GM18508 (cell line): ENCODE measurements around the gene QKI.
A peak's percentile ranks its signal among the peaks of the same experiment; 100 is the strongest.
"Not testable (repeated sequence)": the region's sequence is repeated elsewhere in the genome, so short reads cannot be mapped to it uniquely, and the experiment has no call there.

ENCODE experiments used
- ATAC-seq: cut with Tn5 transposase; IDR thresholded peaks from one replicate; pipeline ENCODE4 v1.9.1; 2021; ENCODE audit warnings: moderate number of reproducible peaks; ENCODE audit not compliant: insufficient read depth, unreplicated experiment

Gene QKI

DNA sequence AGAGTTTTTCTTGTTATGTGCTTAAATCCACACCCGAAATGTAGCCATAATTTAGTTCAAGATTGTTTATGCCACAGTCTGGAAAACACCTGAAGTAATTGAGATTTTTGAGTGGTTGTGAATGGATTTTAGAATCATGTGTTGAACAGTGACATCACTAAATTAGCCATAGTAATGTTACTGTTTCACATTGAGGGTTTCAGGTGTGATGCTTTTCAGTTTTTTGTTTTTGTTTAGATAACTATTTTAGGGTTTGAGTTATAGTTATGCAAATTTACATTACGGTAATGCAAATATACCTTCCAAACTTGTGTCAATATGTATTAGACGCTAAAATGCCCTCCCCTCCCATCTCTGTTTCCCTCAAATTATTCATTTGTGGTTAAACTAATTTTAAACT, 22.9 kb downstream of the QKI start:
- no peak for ATAC-seq

DNA sequence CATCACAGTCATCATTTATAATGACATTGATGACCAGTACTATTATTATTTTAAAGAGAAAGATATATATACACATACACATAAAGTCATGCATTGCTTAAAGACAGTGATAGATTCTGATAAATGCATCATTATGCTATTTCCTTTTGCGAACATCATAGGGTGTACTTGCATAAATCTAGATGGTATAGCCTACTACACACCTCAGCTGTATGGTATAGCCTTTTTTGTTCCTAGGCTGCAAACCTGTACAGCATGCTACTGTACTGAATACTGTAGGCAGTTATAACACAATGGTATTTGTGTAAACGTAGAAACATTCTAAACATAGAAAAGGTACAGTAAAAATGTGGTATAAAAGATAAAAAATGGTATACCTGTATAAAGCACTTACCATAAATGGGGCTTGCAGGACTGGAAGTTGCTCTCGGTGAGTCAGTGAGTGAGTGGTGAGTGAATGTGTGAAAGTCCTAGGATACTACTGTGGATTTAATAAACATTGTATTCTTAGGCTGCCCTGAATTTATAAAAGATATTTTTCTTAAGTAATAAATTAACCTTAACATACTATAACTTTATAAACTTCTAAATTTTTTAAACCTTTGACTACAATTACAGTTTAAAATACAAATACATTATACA, 23.9 kb downstream of the QKI start:
- ATAC-seq: no peak

DNA sequence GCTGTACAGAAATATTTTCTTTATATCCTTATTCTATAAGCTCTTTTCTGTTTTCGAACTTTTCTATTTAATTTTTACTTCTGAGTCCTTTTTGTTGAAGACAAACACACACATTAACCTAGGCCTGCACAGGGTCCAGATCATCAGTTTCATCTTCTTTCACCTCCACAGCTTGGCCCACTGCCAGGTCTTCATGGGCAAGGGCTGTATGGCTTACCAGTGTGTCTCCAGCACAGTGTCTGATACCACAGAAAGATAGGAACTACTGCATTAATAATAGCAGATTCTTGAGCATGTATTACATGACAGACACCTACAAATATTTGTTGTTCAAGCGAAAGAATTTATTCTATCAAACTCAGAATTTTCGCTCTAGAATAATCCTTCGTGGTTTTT, 24.4 kb downstream of the QKI start:
- ATAC-seq: no peak

DNA sequence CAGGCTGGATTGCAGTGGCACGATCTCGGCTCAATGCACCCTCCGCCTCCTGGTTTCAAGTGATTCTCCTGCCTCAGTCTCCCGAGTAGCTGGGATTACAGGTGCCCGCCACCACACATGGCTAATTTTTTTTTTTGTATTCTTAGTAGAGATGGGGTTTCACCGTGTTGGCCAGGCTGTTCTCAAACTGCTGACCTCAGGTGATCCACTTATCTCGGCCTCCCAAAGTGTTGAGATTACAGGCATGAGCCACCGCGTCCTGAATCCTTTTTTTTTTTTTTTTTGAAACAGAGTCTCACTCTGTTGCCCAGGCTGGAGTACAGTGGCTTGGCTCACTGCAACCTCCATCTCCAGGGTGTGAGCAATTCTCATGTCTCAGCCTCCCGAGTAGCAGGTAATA, 24.9 kb downstream of the QKI start:
- ATAC-seq: not testable (repeated sequence)

DNA sequence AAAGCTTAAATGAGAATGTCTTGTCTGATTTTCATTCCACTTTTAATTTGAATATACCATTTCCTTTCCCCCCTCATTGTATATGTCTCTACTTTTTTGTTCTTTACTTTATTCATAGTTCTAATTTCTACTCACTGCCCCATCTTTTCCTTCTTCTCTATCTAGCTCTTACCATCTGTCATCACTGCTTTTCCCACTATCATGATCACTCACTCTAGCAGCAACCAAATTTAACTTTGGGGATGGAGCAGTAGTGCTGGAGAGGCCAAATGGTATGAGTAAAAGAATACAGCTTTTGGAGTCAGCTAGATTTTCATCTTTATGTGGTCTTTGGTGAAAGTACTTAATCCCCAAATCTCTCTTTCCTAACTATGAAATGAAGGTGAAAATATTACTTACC, 25.5 kb downstream of the QKI start:
- ATAC-seq: no peak

DNA sequence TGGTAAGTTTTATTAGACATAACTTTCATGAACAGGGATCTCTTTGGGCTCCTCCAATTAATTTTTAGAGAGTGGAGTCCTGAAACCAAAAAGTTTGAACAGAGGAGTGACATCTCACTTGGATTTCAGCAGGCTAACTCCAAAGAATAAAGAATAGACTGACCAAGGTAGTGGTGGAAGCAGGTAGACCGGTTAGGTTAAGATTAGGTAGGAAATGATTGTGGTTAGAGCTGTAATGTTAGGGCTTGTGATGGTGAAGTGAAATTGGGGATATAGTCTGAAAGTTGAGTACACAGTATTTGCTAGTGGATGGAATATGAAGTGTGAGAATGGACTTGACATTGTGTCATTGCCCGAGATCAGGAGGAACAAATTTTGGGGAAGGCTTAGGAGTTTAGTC, 27.8 kb downstream of the QKI start:
- ATAC-seq: no peak

DNA sequence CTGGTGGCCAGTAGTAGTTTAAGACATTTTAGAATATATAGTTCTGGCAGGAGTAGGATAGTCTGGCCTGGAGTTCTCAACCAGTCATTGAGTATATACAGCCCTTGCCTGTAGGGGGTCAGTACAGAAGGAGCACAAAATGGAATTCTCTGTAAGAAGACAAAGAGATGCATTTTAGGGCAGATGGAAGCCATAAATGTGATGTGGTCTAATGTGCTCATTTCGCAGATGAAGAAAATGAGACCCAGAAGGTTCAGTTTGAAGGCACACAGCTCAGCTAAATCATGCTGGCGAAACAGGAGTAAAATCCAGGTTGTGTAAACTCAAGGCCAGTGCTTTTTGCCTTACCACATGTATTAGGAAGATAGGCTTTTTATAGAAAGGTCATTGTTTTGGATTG, 29.6 kb downstream of the QKI start:
- ATAC-seq: no peak

DNA sequence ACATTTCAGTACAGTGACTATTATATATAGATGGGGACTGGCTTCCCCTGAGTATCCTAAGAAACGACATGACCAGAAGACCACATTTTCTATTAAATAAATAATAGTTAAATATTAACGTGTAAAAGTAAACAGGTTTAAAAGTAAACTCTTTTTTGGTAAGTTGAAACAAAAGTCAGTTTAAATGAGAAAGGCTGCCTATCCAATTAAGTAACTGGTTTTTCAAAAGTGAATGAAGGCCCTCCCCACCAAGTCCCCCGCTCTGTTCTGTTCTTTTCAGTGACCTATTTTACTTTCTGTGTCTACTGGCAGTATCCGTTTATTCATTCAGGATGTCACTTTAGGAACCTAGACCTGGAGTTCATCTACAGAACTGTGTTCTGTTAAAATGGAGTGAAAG, 32.0 kb downstream of the QKI start:
- ATAC-seq: no peak

DNA sequence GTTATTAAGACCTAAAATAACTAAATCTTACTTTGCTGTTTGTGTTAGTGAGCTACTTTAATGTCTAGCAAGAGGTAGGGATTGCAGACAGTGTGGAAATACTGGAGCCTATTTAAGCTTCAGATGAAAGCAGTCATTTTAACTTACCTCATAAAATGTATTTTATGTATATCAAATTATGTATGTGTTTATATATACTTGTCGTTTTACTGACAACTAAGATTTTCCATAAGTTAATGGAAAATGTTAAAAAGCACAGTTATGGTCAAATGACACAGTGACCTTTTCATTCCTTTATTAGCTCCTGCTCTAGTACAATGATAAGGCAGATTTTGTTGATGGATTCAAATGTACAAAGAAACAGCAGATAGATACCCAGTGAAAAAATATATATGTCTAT, 34.6 kb downstream of the QKI start:
- ATAC-seq: no peak

DNA sequence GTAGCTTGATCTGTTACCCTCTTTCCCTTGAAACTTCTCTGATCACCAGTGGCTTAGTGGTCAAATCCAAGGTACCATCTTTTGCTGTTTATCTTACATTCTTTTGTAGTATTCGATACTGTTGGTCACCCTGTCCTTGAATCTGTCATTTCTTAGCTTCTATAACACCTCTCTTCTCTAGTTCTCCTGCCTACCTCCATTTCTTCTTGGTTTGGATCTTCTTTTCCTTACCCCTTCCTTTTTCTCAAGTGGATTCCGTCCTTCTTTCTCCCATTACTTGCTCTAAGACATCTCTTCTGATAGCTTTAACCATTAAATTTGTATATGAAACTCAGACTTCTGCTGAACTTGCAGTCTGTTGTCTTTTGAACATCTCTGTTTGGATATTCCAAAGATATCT, 39.9 kb downstream of the QKI start:
- no peak for ATAC-seq

DNA sequence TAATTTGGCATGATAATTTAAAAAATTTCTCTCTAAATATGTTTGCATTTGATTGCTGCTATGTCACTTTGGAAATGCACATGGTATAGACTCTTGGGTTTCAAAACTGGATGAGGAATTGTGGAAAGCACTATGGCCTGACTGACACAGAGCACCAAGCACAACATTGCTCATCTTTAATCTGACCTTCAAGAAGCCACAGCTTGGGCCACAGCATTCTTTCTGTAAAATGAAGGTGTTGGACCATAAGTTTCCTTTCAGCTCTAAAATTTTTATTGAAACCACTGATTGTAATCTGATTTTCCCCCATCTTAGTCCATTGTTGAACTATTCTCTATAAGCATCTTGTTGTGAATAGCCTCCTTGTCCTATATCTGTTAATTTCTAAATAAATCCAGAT, 41.0 kb downstream of the QKI start:
- no peak for ATAC-seq

DNA sequence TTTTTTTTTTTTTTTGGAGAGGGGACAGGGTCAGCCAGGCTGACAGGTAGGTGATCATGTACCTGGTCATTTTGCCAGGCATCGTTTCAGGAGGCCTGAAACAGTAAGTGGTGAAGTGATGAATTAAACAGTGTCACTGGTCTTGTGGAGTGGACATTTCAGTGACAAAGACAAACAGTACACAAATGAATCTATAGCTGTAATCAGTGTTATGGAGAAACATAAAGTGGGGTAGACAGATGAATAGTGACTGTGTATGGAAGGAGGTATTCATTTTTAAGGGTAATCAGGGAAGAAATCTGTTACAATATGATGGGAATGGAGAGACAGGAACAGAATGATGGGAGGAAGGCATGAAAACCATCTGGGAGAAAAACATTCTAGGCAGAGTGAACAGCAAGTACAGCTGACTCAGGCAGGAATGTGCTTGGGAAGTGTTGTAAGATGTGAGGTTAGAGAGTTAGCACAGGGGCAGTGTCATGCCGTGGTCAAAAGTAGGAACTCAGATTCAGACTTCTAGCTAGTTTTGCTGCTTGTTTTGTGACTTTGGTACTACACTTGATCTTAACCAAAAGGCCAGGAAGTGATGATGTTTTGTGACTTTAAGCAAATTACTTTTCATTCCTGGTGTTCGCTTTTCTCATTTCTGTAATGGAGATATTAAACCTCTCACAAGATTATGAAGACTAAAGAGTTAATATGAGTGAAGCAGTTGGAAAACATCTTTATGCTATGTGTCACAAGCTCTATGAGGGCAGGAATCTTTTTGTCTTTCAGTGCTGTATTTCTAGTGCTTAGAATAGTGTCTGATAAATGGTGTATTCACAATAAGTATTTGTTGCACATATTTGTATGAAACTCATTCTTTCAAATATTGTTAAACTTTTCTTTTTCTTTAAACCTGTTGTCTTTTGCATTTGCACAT, 43.4 kb downstream of the QKI start:
- ATAC-seq: no peak

DNA sequence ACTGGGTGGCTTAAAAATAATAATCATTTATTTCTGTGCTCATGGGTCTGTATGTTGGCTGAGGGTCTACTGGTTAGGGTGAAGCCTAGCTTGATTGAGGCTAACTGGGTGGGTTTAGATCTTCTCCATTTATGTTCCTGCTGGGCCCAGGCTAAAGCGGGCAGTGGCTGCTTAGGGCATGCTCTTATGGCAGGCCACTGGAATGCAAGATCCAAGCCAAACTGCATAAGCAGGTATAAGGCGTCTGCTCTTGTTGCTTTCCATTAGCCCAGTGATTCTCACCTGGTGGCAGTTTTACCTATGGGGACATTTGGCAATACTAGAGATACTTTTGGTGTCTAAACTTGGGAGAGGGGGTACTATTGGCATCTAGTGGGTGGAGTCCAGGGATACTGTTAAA, 44.5 kb downstream of the QKI start:
- no peak for ATAC-seq

DNA sequence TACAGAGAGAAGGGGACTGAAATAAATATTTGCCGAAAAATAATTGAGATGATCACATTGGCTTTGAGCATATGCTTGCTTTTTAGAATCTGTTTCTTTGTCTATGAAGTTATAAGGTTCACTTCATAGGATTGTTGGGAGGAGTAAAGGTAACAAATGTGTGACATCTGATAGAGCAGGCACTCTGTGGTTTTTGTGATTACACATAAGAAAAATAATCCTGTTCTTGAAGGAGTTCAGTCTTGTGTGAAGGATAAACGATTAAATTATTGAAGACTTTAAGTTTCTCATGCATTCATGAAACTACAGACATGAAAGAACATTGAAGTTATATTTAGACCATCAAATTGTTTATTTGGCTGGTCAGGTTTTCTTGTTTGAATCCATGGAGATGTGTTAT, 45.0 kb downstream of the QKI start:
- ATAC-seq: no peak

DNA sequence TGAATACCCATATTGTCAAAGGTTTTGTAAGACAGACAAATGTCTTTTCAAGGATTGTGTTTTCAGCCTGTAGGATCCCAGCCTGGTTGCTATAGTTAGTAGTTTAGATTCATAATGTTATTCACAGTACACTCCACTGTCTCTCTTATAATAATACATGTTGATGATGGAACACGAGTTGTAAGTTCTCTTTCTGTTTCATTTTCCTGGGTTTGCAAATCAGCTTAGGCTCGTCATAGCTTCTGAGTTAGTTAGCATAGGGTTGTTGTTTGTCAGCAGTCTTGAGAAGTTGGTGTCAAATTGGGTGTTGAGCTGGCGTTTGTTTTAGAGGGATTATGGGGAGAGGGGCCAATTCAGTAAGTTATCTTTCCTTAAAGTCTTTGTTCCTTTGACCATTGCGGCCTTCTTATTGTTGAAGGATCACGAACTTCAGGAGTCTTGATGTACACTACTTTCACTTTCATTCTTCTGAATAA, 45.8 kb downstream of the QKI start:
- ATAC-seq: peak; percentile 88

DNA sequence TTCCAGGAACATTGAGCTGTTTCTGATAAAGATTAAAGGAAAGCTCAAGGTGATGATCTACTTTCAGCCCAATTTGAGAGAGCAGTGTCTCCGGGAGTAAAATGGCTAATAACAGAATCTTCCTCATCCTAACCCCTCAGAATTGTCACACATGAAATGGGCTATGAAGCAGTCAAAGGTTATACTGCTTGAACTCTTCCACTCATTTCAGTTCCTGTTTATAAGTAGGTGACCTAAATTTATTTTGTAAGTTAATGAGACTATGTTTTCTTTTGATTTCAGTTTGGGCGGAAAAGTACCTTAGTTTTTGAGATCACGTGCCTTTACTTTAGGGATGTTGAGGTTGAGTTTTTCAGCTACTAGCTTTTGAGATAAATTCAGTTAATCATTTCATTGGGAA, 47.2 kb downstream of the QKI start:
- ATAC-seq: no peak

DNA sequence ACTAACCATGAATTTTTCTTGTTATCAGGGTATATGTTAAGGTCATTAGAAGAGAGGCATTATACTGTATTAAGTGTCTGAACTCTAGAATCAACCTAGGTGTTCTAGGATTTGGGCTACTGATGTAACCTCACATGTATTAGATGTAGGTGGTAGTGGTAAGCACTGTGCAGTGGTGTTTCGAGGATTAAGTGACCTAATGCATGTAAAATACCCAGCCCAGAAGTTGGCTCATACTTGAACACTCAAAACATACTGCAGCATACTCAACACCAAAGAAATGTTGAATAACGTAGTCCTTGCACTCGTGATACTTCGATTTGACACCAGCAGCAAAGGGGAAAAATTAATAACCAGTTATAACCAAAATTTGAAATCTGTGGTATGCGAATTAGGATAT, 48.7 kb downstream of the QKI start:
- ATAC-seq: no peak

DNA sequence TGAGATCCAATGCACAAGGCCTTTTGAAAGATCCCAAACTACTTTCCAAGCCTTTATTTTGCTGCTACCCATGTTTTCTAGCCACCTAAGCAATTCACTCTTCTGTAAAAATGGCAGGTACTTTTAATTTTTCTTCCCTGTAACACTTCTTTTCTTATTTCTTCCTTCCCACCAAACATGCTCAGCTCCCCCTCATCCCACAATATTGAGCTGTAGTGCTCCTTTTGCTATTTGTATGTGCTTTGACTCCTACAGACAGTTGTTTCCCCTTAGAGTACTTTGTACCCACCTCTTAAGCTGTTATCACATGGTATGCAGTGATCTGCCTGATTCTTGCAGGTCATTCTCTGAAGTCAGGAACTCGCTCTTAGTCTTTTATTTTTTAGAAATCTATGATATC, 49.3 kb downstream of the QKI start:
- ATAC-seq: no peak

DNA sequence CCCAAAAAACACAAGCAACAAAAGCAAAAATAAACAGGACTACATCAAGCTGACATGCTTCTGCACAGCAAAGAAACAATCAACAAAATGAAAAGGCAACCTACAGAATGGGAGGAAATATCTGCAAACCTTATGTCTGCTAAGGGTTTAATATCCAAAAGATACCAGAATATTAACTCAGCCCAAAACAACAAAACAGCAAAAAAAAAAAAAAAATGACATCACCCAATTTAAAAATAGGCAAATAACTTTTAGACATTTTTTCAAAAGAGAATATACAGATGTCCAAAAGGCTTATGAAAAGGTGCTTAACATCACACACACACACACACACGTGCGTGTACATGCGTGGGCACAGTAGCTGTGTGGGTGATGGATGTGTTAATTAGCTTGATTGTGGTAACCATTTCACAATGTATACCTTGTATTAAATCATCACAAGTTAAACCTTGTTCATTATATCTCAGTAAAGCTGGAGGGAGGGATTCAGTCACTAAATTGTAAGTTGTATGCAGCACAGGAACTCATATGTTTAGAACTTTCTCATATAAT, 52.4 kb downstream of the QKI start:
- no peak for ATAC-seq

DNA sequence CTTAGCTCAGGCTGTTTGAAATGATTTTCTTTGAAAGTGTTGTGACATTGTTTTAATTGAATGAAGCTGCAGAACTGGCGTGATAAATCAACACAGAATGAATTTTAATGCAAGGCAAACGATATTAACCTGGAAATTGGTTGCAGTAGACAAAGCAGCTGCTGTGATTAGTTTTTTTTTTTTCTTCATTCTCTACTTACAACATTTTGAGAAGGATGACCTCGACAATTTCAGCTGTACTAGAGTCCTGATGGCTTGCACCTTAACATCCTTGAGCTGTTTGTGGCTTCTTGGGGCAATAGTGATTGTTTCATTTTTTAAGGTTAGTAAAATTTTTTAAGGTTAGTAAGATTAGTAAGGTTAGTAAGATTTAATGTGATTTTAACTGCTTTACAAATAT, 54.2 kb downstream of the QKI start:
- ATAC-seq: no peak

DNA sequence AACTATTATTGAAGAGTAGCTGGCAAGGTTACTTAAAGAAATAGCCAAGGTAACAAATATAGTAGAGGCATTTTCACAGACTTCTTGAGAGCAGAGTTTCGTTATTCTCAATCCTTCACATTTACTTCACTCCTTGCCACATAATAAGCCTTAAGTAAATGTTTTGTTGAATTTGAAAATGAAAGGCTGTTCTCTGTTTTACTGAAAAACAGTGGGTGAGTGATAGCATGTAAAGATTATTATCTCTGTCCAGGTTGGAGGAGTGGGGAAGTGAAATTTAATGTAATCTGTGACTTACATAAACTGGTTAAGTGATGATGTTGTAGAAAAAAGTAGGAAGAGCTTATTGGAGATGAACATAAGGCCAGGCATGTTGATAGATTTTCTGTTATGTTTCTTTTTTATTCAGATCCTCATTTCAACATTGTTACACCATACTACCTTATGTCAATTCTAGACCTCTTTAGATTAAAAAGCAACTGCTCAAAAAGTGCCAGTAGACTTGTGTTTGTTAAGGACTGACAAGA, 55.0 kb downstream of the QKI start:
- no peak for ATAC-seq
